ENCODE measurements around the gene ATXN7.

ATXN7 gene

GRCh38 chr3:63877737-63878393 is 14.2 kb downstream of the ATXN7 start:
- peaks cover 0 to 18% of the 10 kb centered on the region in 2 donors for H3K4me1 ChIP-seq (ENCODE audit: control insufficient read depth in 2 of 2, insufficient read depth in 2 of 2, low read length in 2 of 2)
- no peaks in the 10 kb centered on the region for H3K27me3 ChIP-seq (ENCODE audit: control insufficient read depth in 2 of 2, insufficient read depth in 2 of 2, low read length in 2 of 2)
- H3K4me3 ChIP-seq (ENCODE audit: low read length in 2 of 2), result no peak overlapping the region
- H3K36me3 ChIP-seq (ENCODE audit: control insufficient read depth in 2 of 2, insufficient read depth in 2 of 2, low read length in 2 of 2), result no peaks in the 10 kb centered on the region
- no peaks in the 10 kb centered on the region for H3K9me3 ChIP-seq (ENCODE audit: control insufficient read depth in 2 of 2, low read length in 2 of 2)
- H3K27ac ChIP-seq (ENCODE audit: low read depth in 2 of 2, low read length in 2 of 2), result no peak overlapping the region
- H3K9ac ChIP-seq (ENCODE audit: low read depth in 1 of 2, low read length in 2 of 2), result no peak overlapping the region

GRCh38 chr3:63878394-63879060 is 14.9 kb downstream of the ATXN7 start:
- Histone ChIP-seq H3K27me3 (ENCODE audit: control insufficient read depth in 2 of 2, insufficient read depth in 2 of 2, low read length in 2 of 2) (no peaks in the 10 kb centered on the region), H3K36me3 (ENCODE audit: control insufficient read depth in 2 of 2, insufficient read depth in 2 of 2, low read length in 2 of 2) (no peaks in the 10 kb centered on the region), H3K27ac (ENCODE audit: low read depth in 2 of 2, low read length in 2 of 2) (no peak overlapping the region), H3K9ac (ENCODE audit: low read depth in 1 of 2, low read length in 2 of 2) (no peak overlapping the region), H3K4me3 (ENCODE audit: low read length in 2 of 2) (no peak overlapping the region), H3K9me3 (ENCODE audit: control insufficient read depth in 2 of 2, low read length in 2 of 2) (no peaks in the 10 kb centered on the region), H3K4me1 (ENCODE audit: control insufficient read depth in 2 of 2, insufficient read depth in 2 of 2, low read length in 2 of 2) (peaks cover 0 to 18% of the 10 kb centered on the region in 2 donors)

GRCh38 chr3:63880653-63881052 is 17.0 kb downstream of the ATXN7 start:
- Histone ChIP-seq H3K36me3 (ENCODE audit: control insufficient read depth in 2 of 2, insufficient read depth in 2 of 2, low read length in 2 of 2) (no peaks in the 10 kb centered on the region), H3K4me3 (ENCODE audit: low read length in 2 of 2) (no peak overlapping the region), H3K9ac (ENCODE audit: low read depth in 1 of 2, low read length in 2 of 2) (no peak overlapping the region), H3K4me1 (ENCODE audit: control insufficient read depth in 2 of 2, insufficient read depth in 2 of 2, low read length in 2 of 2) (peaks cover 0 to 16% of the 10 kb centered on the region in 2 donors), H3K27ac (ENCODE audit: low read depth in 2 of 2, low read length in 2 of 2) (no peak overlapping the region), H3K9me3 (ENCODE audit: control insufficient read depth in 2 of 2, low read length in 2 of 2) (no peaks in the 10 kb centered on the region), H3K27me3 (ENCODE audit: control insufficient read depth in 2 of 2, insufficient read depth in 2 of 2, low read length in 2 of 2) (no peaks in the 10 kb centered on the region)

- H3K4me3 ChIP-seq (ENCODE audit: low read length in 2 of 2), result no peak overlapping the region
- no peak overlapping the region for H3K27ac ChIP-seq (ENCODE audit: low read depth in 2 of 2, low read length in 2 of 2)
- no peaks in the 10 kb centered on the region for H3K36me3 ChIP-seq (ENCODE audit: control insufficient read depth in 2 of 2, insufficient read depth in 2 of 2, low read length in 2 of 2)
- H3K4me1 ChIP-seq (ENCODE audit: control insufficient read depth in 2 of 2, insufficient read depth in 2 of 2, low read length in 2 of 2), result no peaks in the 10 kb centered on the region
- H3K27me3 ChIP-seq (ENCODE audit: control insufficient read depth in 2 of 2, insufficient read depth in 2 of 2, low read length in 2 of 2), result no peaks in the 10 kb centered on the region
- no peak overlapping the region for H3K9ac ChIP-seq (ENCODE audit: low read depth in 1 of 2, low read length in 2 of 2)
- no peaks in the 10 kb centered on the region for H3K9me3 ChIP-seq (ENCODE audit: control insufficient read depth in 2 of 2, low read length in 2 of 2)
Observed at GRCh38 chr3:63886858-63887257, 23.2 kb downstream of the ATXN7 start.

- no peak overlapping the region for H3K27ac ChIP-seq (ENCODE audit: low read depth in 2 of 2, low read length in 2 of 2)
- no peak overlapping the region for H3K9ac ChIP-seq (ENCODE audit: low read depth in 1 of 2, low read length in 2 of 2)
- H3K36me3 ChIP-seq (ENCODE audit: control insufficient read depth in 2 of 2, insufficient read depth in 2 of 2, low read length in 2 of 2), result no peaks in the 10 kb centered on the region
- H3K9me3 ChIP-seq (ENCODE audit: control insufficient read depth in 2 of 2, low read length in 2 of 2), result no peaks in the 10 kb centered on the region
- no peaks in the 10 kb centered on the region for H3K27me3 ChIP-seq (ENCODE audit: control insufficient read depth in 2 of 2, insufficient read depth in 2 of 2, low read length in 2 of 2)
- H3K4me3 ChIP-seq (ENCODE audit: low read length in 2 of 2), result no peak overlapping the region
- no peaks in the 10 kb centered on the region for H3K4me1 ChIP-seq (ENCODE audit: control insufficient read depth in 2 of 2, insufficient read depth in 2 of 2, low read length in 2 of 2)
Observed at GRCh38 chr3:63891518-63891917, 27.9 kb downstream of the ATXN7 start.

- H3K27me3 ChIP-seq (ENCODE audit: control insufficient read depth in 2 of 2, insufficient read depth in 2 of 2, low read length in 2 of 2), result no peaks in the 10 kb centered on the region
- no peaks in the 10 kb centered on the region for H3K36me3 ChIP-seq (ENCODE audit: control insufficient read depth in 2 of 2, insufficient read depth in 2 of 2, low read length in 2 of 2)
- no peaks in the 10 kb centered on the region for H3K9me3 ChIP-seq (ENCODE audit: control insufficient read depth in 2 of 2, low read length in 2 of 2)
- no peak overlapping the region for H3K27ac ChIP-seq (ENCODE audit: low read depth in 2 of 2, low read length in 2 of 2)
- H3K4me3 ChIP-seq (ENCODE audit: low read length in 2 of 2), result no peak overlapping the region
- no peaks in the 10 kb centered on the region for H3K4me1 ChIP-seq (ENCODE audit: control insufficient read depth in 2 of 2, insufficient read depth in 2 of 2, low read length in 2 of 2)
- H3K9ac ChIP-seq (ENCODE audit: low read depth in 1 of 2, low read length in 2 of 2), result no peak overlapping the region
Observed at GRCh38 chr3:63892773-63893352, 29.2 kb downstream of the ATXN7 start.

GRCh38 chr3:63895422-63896189 is 31.9 kb downstream of the ATXN7 start:
- H3K27ac ChIP-seq (ENCODE audit: low read depth in 2 of 2, low read length in 2 of 2), result no peak overlapping the region
- H3K9me3 ChIP-seq (ENCODE audit: control insufficient read depth in 2 of 2, low read length in 2 of 2), result no peaks in the 10 kb centered on the region
- peaks cover 0 to 3% of the 10 kb centered on the region in 2 donors for H3K4me1 ChIP-seq (ENCODE audit: control insufficient read depth in 2 of 2, insufficient read depth in 2 of 2, low read length in 2 of 2)
- H3K36me3 ChIP-seq (ENCODE audit: control insufficient read depth in 2 of 2, insufficient read depth in 2 of 2, low read length in 2 of 2), result peaks cover 8 to 10% of the 10 kb centered on the region in 2 donors
- H3K4me3 ChIP-seq (ENCODE audit: low read length in 2 of 2), result no peak overlapping the region
- H3K27me3 ChIP-seq (ENCODE audit: control insufficient read depth in 2 of 2, insufficient read depth in 2 of 2, low read length in 2 of 2), result no peaks in the 10 kb centered on the region
- H3K9ac ChIP-seq (ENCODE audit: low read depth in 1 of 2, low read length in 2 of 2), result no peak overlapping the region

GRCh38 chr3:63896332-63897030 is 32.8 kb downstream of the ATXN7 start:
- H3K4me1 ChIP-seq (ENCODE audit: control insufficient read depth in 2 of 2, insufficient read depth in 2 of 2, low read length in 2 of 2), result peaks cover 0 to 3% of the 10 kb centered on the region in 2 donors
- H3K27me3 ChIP-seq (ENCODE audit: control insufficient read depth in 2 of 2, insufficient read depth in 2 of 2, low read length in 2 of 2), result no peaks in the 10 kb centered on the region
- H3K36me3 ChIP-seq (ENCODE audit: control insufficient read depth in 2 of 2, insufficient read depth in 2 of 2, low read length in 2 of 2), result peaks cover 8 to 10% of the 10 kb centered on the region in 2 donors
- H3K27ac ChIP-seq (ENCODE audit: low read depth in 2 of 2, low read length in 2 of 2), result no peak overlapping the region
- no peaks in the 10 kb centered on the region for H3K9me3 ChIP-seq (ENCODE audit: control insufficient read depth in 2 of 2, low read length in 2 of 2)
- H3K4me3 ChIP-seq (ENCODE audit: low read length in 2 of 2), result no peak overlapping the region
- no peak overlapping the region for H3K9ac ChIP-seq (ENCODE audit: low read depth in 1 of 2, low read length in 2 of 2)

- Histone ChIP-seq H3K9me3 (ENCODE audit: control insufficient read depth in 2 of 2, low read length in 2 of 2) (no peaks in the 10 kb centered on the region), H3K9ac (ENCODE audit: low read depth in 1 of 2, low read length in 2 of 2) (no peak overlapping the region), H3K4me1 (ENCODE audit: control insufficient read depth in 2 of 2, insufficient read depth in 2 of 2, low read length in 2 of 2) (peaks cover 0 to 3% of the 10 kb centered on the region in 2 donors), H3K27ac (ENCODE audit: low read depth in 2 of 2, low read length in 2 of 2) (no peak overlapping the region), H3K4me3 (ENCODE audit: low read length in 2 of 2) (no peak overlapping the region), H3K27me3 (ENCODE audit: control insufficient read depth in 2 of 2, insufficient read depth in 2 of 2, low read length in 2 of 2) (no peaks in the 10 kb centered on the region), H3K36me3 (ENCODE audit: control insufficient read depth in 2 of 2, insufficient read depth in 2 of 2, low read length in 2 of 2) (peaks cover 8 to 10% of the 10 kb centered on the region in 2 donors)
Observed at GRCh38 chr3:63900010-63900409, 36.3 kb downstream of the ATXN7 start.
